H1 (cell line): ENCODE results near the gene TSPAN33. TPM values are rescaled to one million over a fixed set of nuclear protein-coding genes. Genes with fewer than 3 reads are reported as not detected.

Experiments used
- CTCF ChIA-PET: fragments of 300-600 bp; sonication (Branson Sonifier 250); formaldehyde crosslinking; loops from one replicate; lab custom pipeline; 2021; ENCODE audit not compliant: partially characterized antibody; lab: Charles Lee
- POLR2A ChIA-PET: fragments of 300-600 bp; sonication (Branson Sonifier 250); formaldehyde crosslinking; loops from one replicate; lab custom pipeline; 2021; ENCODE audit warnings: inconsistent platforms; ENCODE audit not compliant: partially characterized antibody; lab: Charles Lee
- DNase-seq, 2 experiments: peaks; one replicate each; pipeline versions ENCODE4 v3.0.0 to v3.0.0-alpha.2; 2010 to 2022; ENCODE audit warnings: low spot score in 2 of 2, low read depth in 1 of 2, mixed read lengths in 1 of 2
- FAIRE-seq: peaks from 2 replicates; lab custom pipeline; 2011; peaks lifted over from hg19 to GRCh38; lab: Jason Lieb, UNC
- H2AFZ ChIP-seq: 2 replicates; pipeline ENCODE4 v1.8.1; 2012; ENCODE audit warnings: low read length, inconsistent platforms
- H2AK5ac ChIP-seq: 2 replicates; pipeline ENCODE4 v1.6.1; 2013; ENCODE audit warnings: low read depth, low read length
- H2BK120ac ChIP-seq: replicated peaks from 2 replicates; pipeline ENCODE3; 2013; ENCODE audit warnings: low read depth, low read length, inconsistent platforms
- H2BK12ac ChIP-seq: 2 replicates; pipeline ENCODE4 v1.6.1; 2013; ENCODE audit warnings: low read depth, low read length
- H2BK15ac ChIP-seq: 2 replicates; pipeline ENCODE4 v1.6.1; 2013; ENCODE audit warnings: low read length
- H2BK20ac ChIP-seq: 2 replicates; pipeline ENCODE4 v1.6.1; 2013; ENCODE audit warnings: low read length
- H2BK5ac ChIP-seq: 2 replicates; pipeline ENCODE4 v1.6.1; 2013; ENCODE audit warnings: low read depth, low read length
- H3K14ac ChIP-seq: 2 replicates; pipeline ENCODE4 v1.6.1; 2013; ENCODE audit warnings: inconsistent platforms; ENCODE audit not compliant: insufficient read length
- H3K18ac ChIP-seq: 2 replicates; pipeline ENCODE4 v1.6.1; 2013; ENCODE audit warnings: low read length; ENCODE audit errors: extremely low read depth
- H3K23ac ChIP-seq: 2 replicates; pipeline ENCODE4 v1.6.1; 2013; ENCODE audit warnings: inconsistent platforms; ENCODE audit not compliant: insufficient read length
- H3K23me2 ChIP-seq: 2 replicates; pipeline ENCODE4 v1.6.1; 2013; ENCODE audit warnings: low read depth, low read length
- H3K27ac ChIP-seq: 2 replicates; pipeline ENCODE4 v1.6.1; 2011; ENCODE audit warnings: low read depth, low read length, inconsistent platforms
- H3K27me3 ChIP-seq, 4 experiments: replicated peaks in 1 of 4; 1 replicate in 1 of 4; 2 replicates in 3 of 4; pipeline versions ENCODE4 v1.6.1 to v1.8.1; 2011 to 2013; ENCODE audit warnings: low read length in 3 of 4, mild to moderate bottlenecking in 3 of 4, inconsistent platforms in 2 of 4, mixed read lengths in 2 of 4, moderate library complexity in 1 of 4; ENCODE audit not compliant: control insufficient read depth in 3 of 4, insufficient read depth in 3 of 4; ENCODE audit errors: extremely low read depth in 1 of 4
- H3K36me3 ChIP-seq, 4 experiments: 2 replicates each; pipeline versions ENCODE4 v1.6.1 to v1.8.1; 2011 to 2013; ENCODE audit warnings: mild to moderate bottlenecking in 4 of 4, low read length in 3 of 4, moderate library complexity in 2 of 4, control low read depth in 1 of 4, inconsistent platforms in 1 of 4; ENCODE audit not compliant: insufficient read depth in 4 of 4, control insufficient read depth in 2 of 4
- H3K4ac ChIP-seq: replicated peaks from 2 replicates; pipeline ENCODE3; 2013; ENCODE audit warnings: low read length, low read depth, mixed read lengths, inconsistent platforms; ENCODE audit not compliant: insufficient read length
- H3K4me1 ChIP-seq, 4 experiments: replicated peaks in 1 of 4; 1 replicate in 1 of 4; 2 replicates in 3 of 4; pipeline versions ENCODE4 v1.6.1 to v1.8.1; 2011 to 2013; ENCODE audit warnings: low read length in 3 of 4, inconsistent platforms in 2 of 4, mixed read lengths in 1 of 4; ENCODE audit not compliant: insufficient read depth in 4 of 4, control insufficient read depth in 3 of 4
- H3K4me2 ChIP-seq, 2 experiments: 2 replicates each; pipeline versions ENCODE4 v1.6.1 to v1.8.1; 2011 to 2013; ENCODE audit warnings: low read depth in 2 of 2, low read length in 2 of 2, control low read depth in 1 of 2, inconsistent platforms in 1 of 2, mild to moderate bottlenecking in 1 of 2; ENCODE audit not compliant: insufficient read depth in 1 of 2
- H3K4me3 ChIP-seq, 4 experiments: fragments of 200-600, 300-600 bp in 1 of 4; sonication (generic), shearing (Covaris generic), sonication (Bioruptor Twin) in 1 of 4; 2 replicates each; pipeline versions ENCODE4 v1.5.1 to v1.8.1; 2011 to 2016; ENCODE audit warnings: low read length in 4 of 4, low read depth in 3 of 4, control low read depth in 2 of 4, inconsistent platforms in 2 of 4, mild to moderate bottlenecking in 2 of 4, mixed read lengths in 1 of 4, moderate library complexity in 1 of 4; ENCODE audit not compliant: insufficient read depth in 2 of 4; ENCODE audit errors: extremely low read depth in 1 of 4
- H3K56ac ChIP-seq: replicated peaks from 2 replicates; pipeline ENCODE3; 2013; ENCODE audit warnings: low read depth, mild to moderate bottlenecking, mixed read lengths, low read length, inconsistent platforms; ENCODE audit not compliant: insufficient read length
- H3K79me1 ChIP-seq: 2 replicates; pipeline ENCODE4 v1.6.1; 2013; ENCODE audit warnings: low read depth, low read length, control low read depth
- H3K79me2 ChIP-seq, 2 experiments: 2 replicates each; pipeline versions ENCODE4 v1.6.1 to v1.8.1; 2012 to 2013; ENCODE audit warnings: low read length in 2 of 2, mild to moderate bottlenecking in 2 of 2, inconsistent platforms in 1 of 2; ENCODE audit not compliant: insufficient read depth in 2 of 2, control insufficient read depth in 1 of 2
- H3K9ac ChIP-seq, 4 experiments: replicated peaks in 1 of 4; 1 replicate in 1 of 4; 2 replicates in 3 of 4; pipeline versions ENCODE4 v1.6.1 to v1.8.1; 2011 to 2013; ENCODE audit warnings: low read depth in 3 of 4, low read length in 3 of 4, control low read depth in 2 of 4, mild to moderate bottlenecking in 2 of 4, moderate library complexity in 2 of 4, inconsistent platforms in 1 of 4; ENCODE audit errors: extremely low read depth in 1 of 4
- H3K9me3 ChIP-seq, 2 experiments: 2 replicates each; pipeline versions ENCODE4 v1.6.1 to v1.8.1; 2012 to 2013; ENCODE audit warnings: mild to moderate bottlenecking in 2 of 2, moderate library complexity in 2 of 2, control low read depth in 1 of 2, inconsistent platforms in 1 of 2, low read depth in 1 of 2, low read length in 1 of 2, mixed read lengths in 1 of 2; ENCODE audit not compliant: insufficient read depth in 2 of 2
- H4K20me1 ChIP-seq, 2 experiments: replicated peaks in 1 of 2; 2 replicates each; pipeline versions ENCODE3 to v1.8.1; 2011 to 2013; ENCODE audit warnings: inconsistent platforms in 2 of 2, low read length in 2 of 2, mild to moderate bottlenecking in 1 of 2; ENCODE audit not compliant: insufficient read depth in 2 of 2, control insufficient read depth in 1 of 2
- H4K5ac ChIP-seq: 2 replicates; pipeline ENCODE4 v1.6.1; 2013; ENCODE audit warnings: low read length, low read depth, mixed read lengths, inconsistent platforms; ENCODE audit not compliant: insufficient read length
- H4K8ac ChIP-seq: 2 replicates; pipeline ENCODE4 v1.8.0; 2013; ENCODE audit warnings: mild to moderate bottlenecking, moderate library complexity, low read length, inconsistent platforms; ENCODE audit not compliant: insufficient read depth; ENCODE audit errors: extremely low read depth
- H4K91ac ChIP-seq: replicated peaks from 2 replicates; pipeline ENCODE3; 2013; ENCODE audit warnings: low read length, mixed read lengths, inconsistent platforms; ENCODE audit not compliant: insufficient read length
- CREB1 ChIP-seq: IDR thresholded peaks from 2 replicates; pipeline ENCODE4 v1.6.1; 2012; ENCODE audit warnings: inconsistent platforms
- KDM5A ChIP-seq: fragments of 200-600 bp; IDR thresholded peaks from 2 replicates; pipeline ENCODE4 v1.7.1; 2012; ENCODE audit warnings: mild to moderate bottlenecking, low read length, inconsistent platforms, mixed read lengths
- SAP30 ChIP-seq: fragments of 300-600 bp; sonication (generic); IDR thresholded peaks from 2 replicates; pipeline ENCODE4 v1.7.1; 2012; ENCODE audit warnings: low read length, moderate library complexity, mild to moderate bottlenecking, inconsistent platforms; ENCODE audit not compliant: insufficient read depth, insufficient replicate concordance
- WGBS, 2 experiments: shearing (Covaris generic) in 1 of 2; methylation state at CpG; one replicate each; pipeline versions ENCODE4 v1.1.6 to v1.1.7; 2013 to 2015; ENCODE audit warnings: low lambda C conversion rate in 2 of 2, mixed read lengths in 2 of 2, inconsistent platforms in 1 of 2, low coverage in 1 of 2, missing lambda C conversion rate in 1 of 2; ENCODE audit not compliant: insufficient replicate concordance in 2 of 2, insufficient coverage in 1 of 2, insufficient read length in 1 of 2; ENCODE audit errors: extremely low coverage in 1 of 2, missing lambda C conversion rate in 1 of 2; 5-methylcytosine and 5-hydroxymethylcytosine counted together
- polyA plus RNA-seq, 7 experiments: library from polyadenylated mRNA; depleted of rRNA in 3 of 7; stranded (reverse) in 5 of 7; unstranded in 2 of 7; fragments of >200 nt in 5 of 7; fragments of 200-250 nt in 2 of 7; gene quantifications; 1 replicate in 5 of 7; 2 replicates in 1 of 7; 4 replicates in 1 of 7; pipeline versions ENCODE4 v1.2.1 to v1.2.3, GENCODE V29; 2011 to 2013; ENCODE audit warnings: missing spikeins in 2 of 7, mixed read lengths in 2 of 7
- total RNA-seq: library from RNA; stranded (reverse); fragmentation: NEBNext Ultra II Directional; extraction: Animal tissue kit (Norgen Biotek cat#: 25700); gene quantifications from 2 replicates; pipeline ENCODE4 v1.2.1, GENCODE V29; 2021
- TF ChIP-seq, protein P1 (sequence below): IDR thresholded peaks from 2 replicates; pipeline ENCODE4 v1.6.1; 2011; ENCODE audit warnings: low read depth, mild to moderate bottlenecking, low read length; ENCODE audit not compliant: insufficient read depth

The TSPAN33 gene
- total and polyA plus RNA-seq, 2 of the 8 experiments (the other 6 are each of a cell fraction or from before 2014, with no cell fraction given), result 42.8 to 47.1 TPM

DNA sequence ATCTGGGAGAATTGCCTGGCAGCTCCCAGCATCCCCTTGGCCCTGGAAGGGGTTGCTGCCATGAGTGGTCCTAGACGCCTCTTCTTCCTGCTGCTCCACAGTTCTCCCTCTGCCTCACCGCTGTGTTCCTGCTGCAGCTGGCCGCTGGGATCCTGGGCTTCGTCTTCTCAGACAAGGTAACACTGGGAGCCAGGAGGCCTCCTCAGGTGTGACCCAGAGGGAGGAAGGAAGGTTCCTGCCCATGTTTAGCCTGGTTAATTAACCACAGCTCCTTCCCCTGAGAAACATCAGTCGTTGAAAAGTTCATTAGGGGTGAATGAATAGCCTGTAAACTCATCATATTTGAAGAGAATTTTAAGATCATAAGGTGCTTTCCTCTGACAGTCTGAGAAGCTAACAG lies 18.2 kb downstream of the TSPAN33 start:
- H2BK5ac ChIP-seq, result no peak overlapping the region

More for the DNA sequence above, 18.2 kb downstream of the TSPAN33 start:
- Histone ChIP-seq H3K79me1 (no peaks in the 10 kb centered on the region; the same call in 1 of the 2 replicates), H2BK12ac (no peak overlapping the region), H3K4me3 (no peak overlapping the region), H3K27me3 (no peaks in the 10 kb centered on the region; a peak in 1 of 7 replicates), H3K27ac (no peak overlapping the region), H3K23me2 (no peaks in the 10 kb centered on the region), H3K14ac (no peak overlapping the region), H4K91ac (no peak overlapping the region), H2AFZ (no peak overlapping the region), H3K9me3 (no peaks in the 10 kb centered on the region), H3K36me3 (peaks cover 0 to 3% (median 0%) of the 10 kb centered on the region in 4 experiments; a peak in 3 of 8 replicates), H3K4me1 (peaks cover 0 to 3% (median under 1%) of the 10 kb centered on the region in 4 experiments; a peak in 3 of 7 replicates), H2BK120ac (no peak overlapping the region), H3K18ac (no peak overlapping the region), H3K4me2 (no peak overlapping the region), H2BK15ac (no peak overlapping the region), H2BK20ac (no peak overlapping the region), H3K23ac (no peak overlapping the region), H4K8ac (no peak overlapping the region), H3K79me2 (no peaks in the 10 kb centered on the region), H4K5ac (no peak overlapping the region)
- 97% methylated on average over 5 of the region's 5 CpGs; no CpG with 5 or more reads in 1 of the 2 experiments for WGBS, 2 experiments
- CTCF ChIA-PET, result interaction anchor here (0.9 to 19.3 kb wide), 11 partner anchors 9 to 207 kb away, joined by 3 to 258 read pairs (median 9); no protein-coding TSS in a partner anchor
- FAIRE-seq, result no peak
- TF ChIP-seq KDM5A (no peak), CREB1 (no peak), SAP30 (no peak)
- TF ChIP-seq, protein P1, sequence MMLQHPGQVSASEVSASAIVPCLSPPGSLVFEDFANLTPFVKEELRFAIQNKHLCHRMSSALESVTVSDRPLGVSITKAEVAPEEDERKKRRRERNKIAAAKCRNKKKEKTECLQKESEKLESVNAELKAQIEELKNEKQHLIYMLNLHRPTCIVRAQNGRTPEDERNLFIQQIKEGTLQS, result no peak
- TF ChIP-seq, all 59 proteins: peak for 0
- no peak overlapping the region for H3K56ac ChIP-seq
- H3K9ac ChIP-seq, result no peak overlapping the region
- H2AK5ac ChIP-seq, result no peak overlapping the region
- POLR2A ChIA-PET, result interaction anchor here (3.2 kb wide), 1 partner anchor 27 kb away, joined by 14 read pairs; the partner anchor contains the start of gene SMO
- DNase-seq, result no peak
- no peak overlapping the region for H3K4ac ChIP-seq
- peaks cover 0 to 2% of the 10 kb centered on the region in 2 experiments for H4K20me1 ChIP-seq
